ENCODE measurements around the gene SLC9A5. TPM values are rescaled to one million over a fixed set of nuclear protein-coding genes. Genes with fewer than 3 reads are reported as not detected.

SLC9A5 gene
- total RNA-seq, 1 experiment from 2014 or later = 5.6 TPM

GRCh38 chr16:67230809-67231660 is 17.7 kb upstream of the SLC9A5 start:
- no peaks in the 10 kb centered on the region for H3K9me2 ChIP-seq (ENCODE audit: insufficient read depth)
- H3K4me2 ChIP-seq (ENCODE audit: low read length) = no peak overlapping the region
- POLR2A ChIA-PET = interaction anchor here (1.0 kb wide), 1 partner anchor 15 kb away, joined by 3 read pairs; no protein-coding TSS in a partner anchor
- no peak overlapping the region for H2AFZ ChIP-seq (ENCODE audit: low read depth, low read length, poor library complexity, severe bottlenecking)
- H3K27me3 ChIP-seq (ENCODE audit: insufficient read depth, low read length) = no peaks in the 10 kb centered on the region
- no peaks in the 10 kb centered on the region for H3K9me3 ChIP-seq (ENCODE audit: control insufficient read depth in 1 of 2, insufficient read depth in 1 of 2, low read depth in 1 of 2, low read length in 2 of 2)
- ATAC-seq (no peak), DNase-seq (ENCODE audit: low read depth, low spot score) (no peak)
- no peaks in the 10 kb centered on the region for H4K20me1 ChIP-seq (ENCODE audit: insufficient read depth)
- no peak overlapping the region for H3K9ac ChIP-seq (ENCODE audit: low read length)
- TF ChIP-seq ZFX (IDR thresholded peaks at IDR 0.05) (no peak), RAD21 (IDR thresholded peaks at IDR 0.05; ENCODE audit: low read depth) (no peak), SIN3A (IDR thresholded peaks at IDR 0.05; ENCODE audit: low read depth) (no peak), EZH2phosphoT487 (IDR thresholded peaks at IDR 0.05; ENCODE audit: borderline replicate concordance) (no peak), SRF (IDR thresholded peaks at IDR 0.05; ENCODE audit: low read depth) (no peak), CTCF (IDR thresholded peaks at IDR 0.05 in 2 of 3, conservative IDR thresholded peaks at IDR 0.05 in 1 of 3; ENCODE audit: borderline replicate concordance in 1 of 3, insufficient read depth in 1 of 3, low read depth in 2 of 3, low read length in 2 of 3) (no peak), EZH2 (IDR thresholded peaks at IDR 0.05) (no peak), CEBPB (IDR thresholded peaks at IDR 0.05; ENCODE audit: low read depth) (no peak), ELF1 (IDR thresholded peaks at IDR 0.05; ENCODE audit: borderline replicate concordance, low read depth) (no peak), FOSL1 (IDR thresholded peaks at IDR 0.05; ENCODE audit: low read depth) (no peak), CBX3 (IDR thresholded peaks at IDR 0.05; ENCODE audit: low read depth) (no peak)
- H3K4me1 ChIP-seq (ENCODE audit: control insufficient read depth in 1 of 2, insufficient read depth in 2 of 2, low read length in 2 of 2) = peaks cover 6 to 18% of the 10 kb centered on the region in 2 experiments; a peak in 3 of 4 replicates
- H3K4me3 ChIP-seq (replicated peaks in 1 of 2; ENCODE audit: low read depth in 1 of 2, low read length in 2 of 2) = no peak overlapping the region
- BruUV-seq (replicated peaks) = no TSS peak
- H3K27ac ChIP-seq (ENCODE audit: low read depth, low read length) = no peak overlapping the region
- peaks cover 25% of the 10 kb centered on the region for H3K79me2 ChIP-seq (ENCODE audit: insufficient read depth, low read length)
- intact Hi-C loops (cut with micrococcal nuclease) = no loop called here
- CTCF ChIA-PET = no interaction called here
- RAD21 ChIA-PET (ENCODE audit: low non-redundant PET in 1 of 2, low total read pairs in 2 of 2, uncharacterized antibody in 2 of 2, unreplicated experiment in 2 of 2) = no interaction called here
- H3K36me3 ChIP-seq (ENCODE audit: control insufficient read depth in 1 of 2, insufficient read depth in 2 of 2, low read length in 2 of 2) = peaks cover 29 to 54% of the 10 kb centered on the region in 2 experiments

Measured in HCT116 (cell line).